Measurements from ENCODE around the gene ESYT2.

The ESYT2 gene

DNA sequence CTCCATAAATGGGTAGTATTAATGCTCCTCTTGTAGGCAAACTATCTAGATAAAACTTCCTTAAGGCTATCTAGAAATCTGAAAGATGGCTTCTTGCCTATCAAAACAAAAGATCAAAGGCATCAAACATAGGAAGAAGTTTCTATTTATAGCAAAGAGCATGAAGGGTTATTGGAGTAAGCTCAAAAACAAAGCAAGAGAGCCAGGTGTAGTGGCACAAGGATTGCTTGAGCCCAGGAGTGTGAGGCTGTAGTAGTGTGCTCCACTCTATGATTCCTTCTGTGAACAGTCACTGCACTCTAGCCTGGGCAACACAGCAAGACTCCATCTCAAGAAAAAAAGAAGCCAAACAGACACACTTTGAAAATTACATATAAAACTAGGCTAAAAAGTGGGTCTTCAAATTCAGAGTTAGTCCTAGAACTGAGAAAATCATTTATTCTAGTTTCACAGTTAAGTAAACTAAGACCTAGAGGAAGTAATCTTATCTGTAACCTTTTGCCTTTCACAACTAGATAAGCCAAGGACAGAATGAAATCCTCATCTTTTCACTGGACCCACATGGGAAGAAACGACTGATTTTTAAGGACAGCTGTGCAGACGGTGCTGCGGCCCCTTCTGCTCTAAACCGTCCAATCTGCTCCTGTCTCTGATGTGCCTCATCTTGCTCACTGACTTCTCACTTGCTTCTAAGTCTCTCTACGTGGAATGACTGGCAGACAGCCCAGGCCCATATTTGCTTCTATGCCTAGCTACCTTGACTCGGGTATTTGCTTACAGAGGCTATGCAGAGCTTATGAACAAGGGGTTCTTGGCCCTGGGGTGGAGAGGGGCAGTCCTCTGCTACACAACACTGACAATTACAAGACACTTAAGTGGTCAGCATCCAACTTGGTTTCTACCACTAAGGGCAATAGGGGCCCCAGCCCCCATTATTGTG, 50.0 kb downstream of the ESYT2 start:
- Histone ChIP-seq H3K4me3 (no peak overlapping the region), H3K27ac (peak overlapping the region in 4 of 21 experiments; percentile 13 to 47 (median 38))

DNA sequence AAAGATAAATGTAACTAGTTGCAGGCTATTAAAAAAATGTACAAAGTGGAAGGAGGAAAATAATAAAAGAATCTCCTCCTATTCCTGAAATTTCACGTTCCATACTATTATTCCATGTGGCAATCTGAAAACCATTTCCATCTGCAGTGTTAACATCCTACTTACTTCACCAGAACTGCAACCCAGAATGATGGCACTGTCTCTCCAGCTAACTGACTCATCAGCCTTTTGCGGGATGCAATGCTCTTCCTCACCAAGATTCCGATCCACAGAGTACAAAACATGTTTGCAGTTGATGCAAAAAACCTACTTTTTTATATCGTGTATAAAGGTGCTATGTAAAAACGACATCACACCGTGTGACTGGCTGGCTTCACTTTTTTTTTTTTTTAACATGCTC, 50.8 kb downstream of the ESYT2 start:
- H3K27ac ChIP-seq: peak overlapping the region in 3 of 21 experiments; percentile 13 to 47 (median 35)
- no peak overlapping the region for H3K4me3 ChIP-seq

DNA sequence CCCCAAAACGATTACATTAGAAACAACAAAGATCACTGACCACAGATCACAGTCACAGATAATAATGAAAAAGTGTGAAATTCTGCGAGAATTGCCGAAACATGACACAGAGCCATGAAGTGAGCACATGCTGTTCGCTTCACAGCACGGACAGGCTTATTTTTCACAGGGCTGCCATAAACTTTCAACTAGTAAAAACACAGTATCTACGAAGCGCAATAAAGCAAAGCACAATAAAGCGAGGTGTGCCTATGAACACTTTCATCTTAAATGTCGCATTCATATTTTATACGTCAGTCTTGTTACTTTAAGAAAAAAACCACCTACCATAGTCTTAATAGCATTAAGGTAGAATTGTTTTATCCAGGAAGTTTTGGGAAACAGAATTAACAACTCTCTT, 51.5 kb downstream of the ESYT2 start:
- H3K27ac ChIP-seq: no peak overlapping the region

DNA sequence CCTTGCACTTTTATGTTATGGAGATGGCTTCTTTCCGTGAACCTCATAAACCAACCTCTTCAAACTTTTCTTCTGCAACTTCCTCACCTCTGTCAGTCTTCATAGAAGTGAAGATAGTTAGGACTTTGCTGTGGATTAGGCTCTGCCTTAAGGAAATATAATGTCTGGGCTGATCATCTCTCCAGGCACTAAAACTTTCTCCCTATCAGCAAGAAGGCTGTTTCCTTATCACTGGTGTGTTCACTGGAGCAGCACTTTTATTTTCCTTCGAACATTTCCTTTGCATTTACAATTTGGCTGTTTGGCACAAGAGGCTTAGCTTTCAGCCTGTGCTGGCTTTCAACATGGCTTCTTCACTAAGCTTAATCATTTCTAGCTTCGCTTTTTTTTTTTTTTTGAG, 52.8 kb downstream of the ESYT2 start:
- Histone ChIP-seq H3K27ac (no peak overlapping the region), H3K4me3 (no peak overlapping the region)

More for the DNA sequence above, 51.5 kb downstream of the ESYT2 start:
- no peak overlapping the region for H3K4me3 ChIP-seq

DNA sequence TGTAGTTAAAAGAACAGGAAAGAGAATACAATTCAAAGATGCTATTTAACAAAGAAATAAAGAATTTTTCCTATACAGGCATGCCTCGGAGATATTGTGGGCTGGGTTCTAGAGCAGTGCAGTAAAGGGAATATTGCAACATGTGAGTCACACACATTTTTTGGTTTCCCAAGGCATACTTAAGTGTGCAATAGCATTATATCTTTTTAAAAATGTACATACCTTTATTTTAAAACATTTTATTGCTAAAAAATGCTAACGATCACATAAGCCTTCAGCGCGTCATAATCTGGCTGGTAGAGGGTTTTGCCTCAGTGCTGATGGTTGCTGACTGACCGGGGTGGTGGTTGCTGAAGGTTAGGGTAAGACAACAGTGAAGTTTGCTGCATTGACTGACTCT, 54.4 kb downstream of the ESYT2 start:
- Histone ChIP-seq H3K4me3 (no peak overlapping the region), H3K27ac (no peak overlapping the region)

DNA sequence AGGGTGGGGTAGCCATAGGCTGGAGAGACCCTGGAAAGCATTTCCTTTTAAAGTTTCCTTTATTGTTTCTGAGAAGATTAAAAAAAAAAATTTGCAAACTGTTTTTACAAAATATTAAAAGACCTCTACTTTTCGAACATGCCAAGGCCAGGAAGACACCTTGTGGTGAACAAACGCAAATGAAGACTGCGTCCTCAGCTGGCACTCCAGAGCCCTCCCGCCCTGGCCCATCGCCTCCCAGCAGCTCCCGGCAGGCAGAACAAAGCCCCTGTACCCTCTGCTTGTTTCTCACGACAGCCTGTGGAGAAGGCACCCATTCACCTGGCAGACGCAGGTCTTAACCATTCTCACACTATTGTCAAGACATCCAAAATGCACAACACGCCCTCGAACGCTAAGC, 56.4 kb downstream of the ESYT2 start:
- Histone ChIP-seq H3K27ac (no peak overlapping the region), H3K4me3 (no peak overlapping the region)

DNA sequence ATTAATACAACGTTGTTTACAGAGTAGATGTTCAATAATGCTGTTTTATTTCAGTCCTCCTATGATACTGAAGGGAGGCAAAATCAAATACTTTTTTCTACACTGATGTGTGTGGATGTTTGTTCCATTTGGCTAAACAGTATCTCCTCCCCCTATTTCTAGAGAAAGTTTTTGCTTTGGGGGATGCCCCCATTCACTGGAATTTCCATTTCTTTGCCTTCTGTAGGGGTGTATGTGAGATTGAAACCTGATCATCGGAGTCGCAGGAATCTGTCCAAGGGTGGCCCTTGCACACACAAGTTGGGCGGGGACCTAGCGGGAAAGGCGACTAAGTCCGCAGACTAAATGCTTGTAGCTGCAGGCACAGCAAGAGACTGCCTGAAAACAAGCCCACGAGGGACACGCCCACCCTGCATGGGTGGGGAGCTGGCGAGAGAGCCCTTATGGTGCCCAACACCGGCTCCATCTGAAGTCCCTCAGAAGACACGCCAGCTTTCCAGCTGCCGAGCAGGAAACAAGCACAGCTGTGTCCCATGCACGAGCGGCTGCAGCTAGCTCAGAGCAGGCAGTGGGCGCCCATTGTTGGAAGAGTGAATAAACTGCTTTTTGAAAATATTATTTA, 58.0 kb downstream of the ESYT2 start:
- H3K27ac ChIP-seq: no peak overlapping the region

DNA sequence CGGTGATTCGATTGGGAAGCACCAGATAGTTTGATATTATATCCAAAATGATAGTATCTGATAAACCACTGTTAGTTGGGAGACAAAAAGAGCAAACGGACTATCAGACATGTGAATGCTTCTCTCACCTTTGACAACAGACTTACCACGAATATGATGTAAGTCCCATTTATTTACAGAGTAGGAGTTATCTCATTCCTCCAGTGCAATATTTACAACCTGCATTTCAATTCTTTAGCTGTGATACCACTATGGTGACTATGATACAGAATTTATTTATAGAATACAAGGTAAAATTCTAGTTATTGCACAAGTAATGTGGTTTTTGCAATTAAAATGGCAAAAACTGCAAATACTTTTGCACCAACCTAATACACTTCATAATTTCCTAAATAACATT, 61.6 kb downstream of the ESYT2 start:
- Histone ChIP-seq H3K27ac (no peak overlapping the region), H3K4me3 (no peak overlapping the region)

More for the DNA sequence above, 58.0 kb downstream of the ESYT2 start:
- H3K4me3 ChIP-seq: no peak overlapping the region

DNA sequence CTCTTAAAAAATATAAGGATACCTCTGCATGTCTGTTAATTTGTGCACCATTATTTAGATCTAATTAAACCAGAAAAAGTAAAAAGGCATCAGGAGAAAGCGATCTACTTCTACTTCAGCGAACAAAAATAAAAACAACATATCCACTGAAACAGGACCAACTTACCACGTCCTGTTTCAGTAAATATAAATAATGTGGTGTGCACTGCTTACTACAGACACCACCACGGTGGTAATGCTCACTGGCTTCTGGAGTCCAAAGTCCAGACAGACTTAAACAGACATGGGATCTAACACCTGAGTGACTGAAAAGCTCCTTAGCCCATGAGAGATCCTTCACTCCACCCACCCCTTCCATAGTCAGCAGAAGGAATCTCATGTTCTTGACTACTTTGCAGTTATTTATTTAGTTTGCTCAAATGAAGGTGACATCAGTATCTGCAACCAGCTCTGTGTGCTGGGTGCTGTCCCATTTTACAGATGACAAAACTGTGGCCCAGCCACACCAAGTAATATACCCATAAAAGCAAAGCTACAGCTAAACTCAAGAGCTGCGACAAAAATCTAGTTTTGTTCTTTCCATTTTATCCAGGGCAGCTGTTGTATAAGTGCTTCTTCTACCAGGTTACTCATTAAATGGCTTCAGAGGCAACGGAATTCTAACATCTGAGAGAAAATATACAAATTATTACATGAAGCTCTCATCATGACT, 62.6 kb downstream of the ESYT2 start:
- Histone ChIP-seq H3K4me3 (no peak overlapping the region), H3K27ac (no peak overlapping the region)

DNA sequence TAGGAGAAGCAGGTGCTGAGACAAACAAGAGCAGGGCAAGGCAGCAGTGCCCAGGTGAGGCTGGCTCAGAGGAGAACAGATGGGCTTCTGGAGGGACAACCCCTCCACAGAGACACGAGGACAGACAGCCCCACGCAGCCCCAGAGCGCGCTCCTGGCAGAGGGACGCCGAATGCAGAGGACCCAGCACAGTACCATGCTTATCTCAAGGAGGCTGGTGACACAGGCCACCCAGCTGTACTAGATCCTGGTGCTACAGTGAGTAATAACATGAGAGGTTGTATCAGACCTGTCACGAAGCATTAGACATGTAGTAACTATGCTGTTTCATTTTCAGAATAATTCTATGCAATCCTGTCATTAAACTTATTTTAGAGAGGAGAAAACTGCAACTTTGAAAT, 64.3 kb downstream of the ESYT2 start:
- no peak overlapping the region for H3K27ac ChIP-seq
- no peak overlapping the region for H3K4me3 ChIP-seq

DNA sequence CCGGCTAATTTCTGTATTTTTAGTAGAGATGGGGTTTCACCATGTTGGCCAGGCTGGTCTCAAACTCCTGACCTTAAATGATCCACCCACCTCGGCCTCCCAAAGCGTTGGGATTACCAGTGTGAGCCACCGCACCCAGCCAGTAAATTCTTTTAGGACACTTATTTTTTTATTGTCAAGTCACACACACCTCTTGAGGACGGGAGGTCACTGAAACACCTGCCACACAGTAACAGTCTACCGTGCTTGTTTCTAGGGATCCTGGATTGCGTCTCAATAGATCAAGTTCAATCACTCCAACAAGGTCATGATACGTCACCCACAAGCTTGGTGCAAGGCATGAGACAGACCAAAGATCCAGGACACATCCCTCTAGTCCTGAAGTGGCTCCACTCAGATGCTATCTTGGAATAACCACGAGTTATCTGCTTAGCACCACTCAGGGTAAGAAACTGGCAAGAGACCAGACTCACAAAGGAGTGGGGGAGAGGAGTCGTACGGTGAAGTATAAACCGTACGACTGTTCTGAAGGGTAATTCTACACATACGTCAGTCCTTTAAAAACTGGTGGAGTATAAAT, 65.8 kb downstream of the ESYT2 start:
- Histone ChIP-seq H3K27ac (no peak overlapping the region), H3K4me3 (no peak overlapping the region)

DNA sequence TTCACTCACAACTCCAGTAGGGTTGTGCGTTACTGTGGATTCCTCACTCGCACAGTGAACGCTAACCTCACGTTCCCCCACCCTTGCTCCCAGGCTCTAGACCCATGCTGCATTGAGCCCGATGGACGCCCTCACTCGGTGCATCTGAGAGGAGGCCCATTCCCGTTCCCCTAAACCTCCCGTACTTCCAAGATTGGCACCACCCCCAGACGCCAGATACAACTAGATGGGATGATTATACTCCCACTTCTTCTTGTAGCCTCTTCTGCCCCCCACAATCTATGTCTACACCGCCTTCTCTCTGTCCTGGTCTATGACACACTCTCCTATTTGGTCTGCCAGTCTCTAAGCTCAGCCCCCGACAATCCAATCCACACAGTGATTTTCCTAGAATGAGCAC, 67.4 kb downstream of the ESYT2 start:
- no peak overlapping the region for H3K27ac ChIP-seq
- H3K4me3 ChIP-seq: no peak overlapping the region

DNA sequence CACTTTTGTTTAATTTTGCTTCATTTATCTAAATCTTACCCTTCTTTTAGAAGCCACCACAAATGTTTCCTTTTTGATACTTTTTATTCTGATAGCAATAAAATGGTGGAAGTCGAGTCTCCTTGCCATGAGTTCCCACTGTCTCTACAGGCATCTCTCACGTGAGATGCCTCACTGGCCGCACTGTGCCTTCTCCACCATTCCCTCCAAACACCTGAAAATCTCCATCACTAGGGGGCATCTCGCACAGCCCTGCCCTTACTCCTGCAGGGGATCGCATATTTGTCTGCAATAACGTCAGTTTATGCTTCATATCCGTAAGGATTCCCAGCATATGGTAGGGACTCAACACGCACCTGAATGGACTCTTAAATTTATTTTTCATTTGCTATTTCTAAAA, 68.4 kb downstream of the ESYT2 start:
- no peak overlapping the region for H3K27ac ChIP-seq
- H3K4me3 ChIP-seq: no peak overlapping the region

DNA sequence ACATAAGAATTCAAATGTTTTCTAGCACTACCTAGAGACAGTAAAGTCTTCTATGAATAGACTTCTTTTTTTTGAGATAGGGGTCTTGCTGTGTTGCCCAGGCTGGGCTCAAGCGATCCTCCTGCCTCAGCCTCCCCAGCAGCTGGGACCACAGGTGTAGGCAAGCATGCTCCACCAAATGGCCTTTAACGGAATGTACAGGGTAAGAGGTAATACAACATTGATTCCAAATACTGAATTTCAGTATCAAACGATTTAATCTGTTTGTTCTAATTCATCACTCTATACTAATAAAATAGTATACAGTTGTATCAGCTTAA, 68.9 kb downstream of the ESYT2 start:
- no peak overlapping the region for H3K4me3 ChIP-seq
- no peak overlapping the region for H3K27ac ChIP-seq

DNA sequence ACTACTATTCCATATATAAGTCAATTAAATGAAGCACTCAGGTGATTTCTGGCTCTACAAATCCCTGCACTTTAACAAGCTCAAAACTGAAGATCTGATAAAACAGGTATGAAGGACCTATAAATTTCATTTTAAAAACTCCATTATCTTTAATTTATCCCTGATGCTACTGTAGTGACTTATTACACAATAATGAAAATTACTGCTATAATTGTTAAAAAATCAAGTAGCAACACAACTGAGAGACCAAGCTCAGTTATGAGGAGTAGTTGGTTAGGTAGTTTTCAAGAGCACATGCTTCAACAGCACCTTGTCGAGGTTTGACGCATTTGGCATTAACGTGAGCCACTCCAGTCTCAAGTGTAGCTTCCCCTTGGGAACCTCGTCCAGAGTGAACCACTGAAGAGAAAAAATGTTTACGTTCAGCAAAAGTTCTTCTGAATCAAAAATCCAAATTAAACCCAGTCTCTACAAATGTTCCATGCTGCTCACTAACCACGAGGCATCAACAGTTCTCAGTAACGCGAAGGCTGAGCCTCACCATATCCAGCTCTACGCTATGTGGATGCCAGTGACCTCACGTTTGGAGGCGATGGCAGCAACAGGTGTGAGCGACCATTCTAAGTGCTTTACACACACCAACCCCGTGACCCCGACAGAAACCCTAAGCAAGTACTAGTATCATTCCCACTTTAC, 69.4 kb downstream of the ESYT2 start:
- Histone ChIP-seq H3K4me3 (no peak overlapping the region), H3K27ac (no peak overlapping the region)

DNA sequence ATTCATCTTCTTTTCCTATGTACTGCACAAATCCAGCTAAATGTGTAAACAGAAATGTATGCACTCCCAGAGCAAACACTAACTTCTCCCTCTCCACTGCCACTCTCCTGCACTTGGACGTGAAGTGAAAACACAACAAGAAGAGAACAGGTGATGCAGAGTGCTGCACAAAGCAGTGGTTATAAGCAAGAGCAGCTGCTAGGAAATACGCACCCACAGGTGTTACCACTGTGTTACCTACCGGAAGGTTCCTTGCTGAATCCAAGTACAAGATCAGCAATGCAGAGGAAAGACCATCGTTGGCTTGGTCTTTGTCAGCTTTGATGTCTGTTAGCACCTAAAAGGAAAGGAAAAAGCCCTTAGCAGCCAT, 70.1 kb downstream of the ESYT2 start:
- H3K4me3 ChIP-seq: no peak overlapping the region
- H3K27ac ChIP-seq: no peak overlapping the region

DNA sequence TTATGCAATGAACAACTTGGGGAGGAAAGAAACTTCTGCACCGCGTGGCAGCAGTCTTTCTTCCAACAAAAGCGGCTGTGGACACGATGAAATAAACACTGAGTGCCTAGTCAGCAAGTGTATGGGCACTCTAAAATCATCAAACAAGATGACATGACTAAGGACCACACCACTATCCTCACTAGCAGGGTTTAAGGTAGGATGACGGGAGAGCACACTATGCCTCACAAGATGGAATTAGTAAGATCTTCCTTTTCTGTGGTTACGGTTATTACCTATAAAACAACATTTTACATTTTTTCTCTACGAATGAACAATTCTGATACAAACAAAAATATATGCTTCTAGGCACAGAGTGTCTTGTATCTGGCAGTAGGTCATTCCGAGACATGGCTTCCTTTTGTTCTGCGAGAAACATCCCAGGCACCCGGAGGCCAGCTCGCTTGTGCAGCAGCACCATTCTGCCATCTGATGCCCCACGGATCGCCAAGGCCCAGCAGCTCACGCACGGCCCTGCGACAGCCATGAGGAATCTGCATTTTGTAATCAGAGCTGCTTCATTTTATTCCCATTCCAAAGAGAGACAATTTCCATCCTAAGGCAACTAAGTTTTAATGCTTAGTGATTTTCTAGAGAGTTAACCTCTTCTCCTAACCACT, 70.6 kb downstream of the ESYT2 start:
- H3K4me3 ChIP-seq: no peak overlapping the region
- H3K27ac ChIP-seq: no peak overlapping the region

DNA sequence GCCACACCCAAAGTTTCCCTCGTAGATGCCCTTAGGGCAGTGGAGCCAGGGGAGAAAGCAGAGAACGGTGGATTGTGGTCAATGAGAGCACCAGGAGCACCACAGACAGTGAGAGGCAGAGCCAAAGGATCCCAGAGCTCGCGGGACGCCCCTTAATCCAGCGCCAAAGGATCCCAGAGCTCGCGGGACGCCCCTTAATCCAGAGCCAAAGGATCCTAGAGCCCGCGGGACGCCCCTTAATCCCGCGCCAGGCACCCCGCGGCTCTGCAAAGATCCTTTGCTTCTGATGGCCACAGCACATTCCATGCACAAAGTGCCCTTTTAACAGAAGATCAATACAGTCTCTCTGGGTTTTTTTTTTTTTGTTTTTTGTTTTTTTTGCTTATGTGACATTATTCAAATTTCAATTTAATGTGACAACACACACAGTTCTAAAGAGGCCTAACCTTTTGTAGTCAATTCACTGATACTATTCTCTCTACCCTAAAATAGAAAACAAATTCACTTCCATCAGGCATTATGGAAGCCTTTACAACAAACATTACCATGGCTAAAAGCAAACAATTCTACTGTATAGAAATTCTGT, 71.8 kb downstream of the ESYT2 start:
- H3K4me3 ChIP-seq: no peak overlapping the region

More for the DNA sequence above, 71.8 kb downstream of the ESYT2 start:
- H3K27ac ChIP-seq: no peak overlapping the region
